ENCODE data around the gene MAT1A. TPM values are rescaled to one million over a fixed set of nuclear protein-coding genes. Genes with fewer than 3 reads are reported as not detected.
"Not testable (repeated sequence)": the region's sequence is repeated elsewhere in the genome, so short reads cannot be mapped to it uniquely, and the experiment has no call there.

Gene MAT1A
- total and polyA plus RNA-seq, 8 donors: 4.7 to 15.6 (median 8.9) TPM

DNA sequence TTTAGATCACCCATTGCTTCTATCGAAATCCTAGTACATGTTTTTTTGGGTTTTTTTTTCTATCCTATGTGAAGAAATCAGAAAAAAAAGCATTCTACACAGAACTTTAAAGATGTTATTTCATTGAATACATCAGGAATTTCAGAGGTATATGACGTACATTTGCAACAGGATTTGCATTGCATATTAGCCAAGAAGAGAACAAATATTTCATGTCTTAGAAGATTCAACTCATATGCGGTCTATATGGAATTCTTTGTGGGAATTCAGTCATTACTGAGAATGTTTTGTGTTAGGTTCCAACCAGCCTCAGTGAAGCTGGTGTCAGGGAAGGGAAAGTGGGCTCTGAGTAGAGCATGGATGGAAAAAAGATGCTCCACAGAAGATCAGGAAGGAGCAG is 45.1 kb downstream of the MAT1A start:
- H3K9me3 ChIP-seq; H3K27me3 ChIP-seq; intact Hi-C loops (cut with DNase I); ATAC-seq; H3K36me3 ChIP-seq; H3K27ac ChIP-seq; DNase-seq; FAIRE-seq; H3K4me1 ChIP-seq; H3K4me3 ChIP-seq: not testable (repeated sequence)
- 83 to 84% methylated on average over 3 of the region's 3 CpGs for WGBS, 2 donors

GRCh38 chr10:80242341-80242740 is 47.1 kb downstream of the MAT1A start:
- H3K27me3 ChIP-seq; ATAC-seq; H3K27ac ChIP-seq; FAIRE-seq; H3K4me1 ChIP-seq; DNase-seq; intact Hi-C loops (cut with DNase I); H3K9me3 ChIP-seq; H3K4me3 ChIP-seq; H3K36me3 ChIP-seq: not testable (repeated sequence)
- WGBS, 2 donors: 46% methylated on average over 2 of the region's 4 CpGs; no CpG with 5 or more reads in 1 of the 2 donors

DNA sequence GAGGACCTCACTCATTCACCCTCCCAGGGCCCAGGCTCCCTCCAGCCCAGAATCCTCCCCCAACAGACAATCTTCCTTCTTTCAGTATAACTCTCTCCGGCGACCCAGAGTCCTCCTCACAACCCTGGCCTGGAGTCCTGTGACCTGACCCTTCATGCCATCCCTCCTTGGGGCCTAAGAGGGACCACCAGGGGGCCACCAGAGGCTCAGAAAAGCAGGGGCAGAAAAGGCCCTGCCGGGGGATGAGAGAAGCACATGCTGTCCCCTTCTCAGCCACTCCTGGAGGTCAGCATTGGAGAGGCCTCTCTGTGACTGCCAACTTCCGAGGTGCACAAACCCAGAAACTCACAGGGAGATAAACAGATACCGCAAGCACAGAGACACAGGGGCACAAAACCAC is 53.0 kb downstream of the MAT1A start:
- intact Hi-C loops (cut with DNase I); H3K4me1 ChIP-seq; H3K9me3 ChIP-seq; DNase-seq; ATAC-seq; H3K27ac ChIP-seq; FAIRE-seq; H3K27me3 ChIP-seq; H3K4me3 ChIP-seq; H3K36me3 ChIP-seq: not testable (repeated sequence)
- 84% methylated on average over 5 of the region's 5 CpGs for whole genome bisulfite sequencing, 2 donors

GRCh38 chr10:80234331-80235235 is 54.9 kb downstream of the MAT1A start:
- H3K9me3 ChIP-seq; H3K4me3 ChIP-seq; intact Hi-C loops (cut with DNase I); ATAC-seq; FAIRE-seq; H3K27me3 ChIP-seq; H3K36me3 ChIP-seq; H3K4me1 ChIP-seq; H3K27ac ChIP-seq; DNase-seq: not testable (repeated sequence)
- 69 to 76% methylated on average over 11 of the region's 11 CpGs for WGBS, 2 donors

GRCh38 chr10:80233871-80234270 is 55.6 kb downstream of the MAT1A start:
- H3K27me3 ChIP-seq; H3K4me1 ChIP-seq; intact Hi-C loops (cut with DNase I); H3K9me3 ChIP-seq; H3K4me3 ChIP-seq; H3K27ac ChIP-seq; FAIRE-seq; ATAC-seq; H3K36me3 ChIP-seq; DNase-seq: not testable (repeated sequence)
- 69 to 70% methylated on average over 1 of the region's 1 CpG for WGBS, 2 donors

DNA sequence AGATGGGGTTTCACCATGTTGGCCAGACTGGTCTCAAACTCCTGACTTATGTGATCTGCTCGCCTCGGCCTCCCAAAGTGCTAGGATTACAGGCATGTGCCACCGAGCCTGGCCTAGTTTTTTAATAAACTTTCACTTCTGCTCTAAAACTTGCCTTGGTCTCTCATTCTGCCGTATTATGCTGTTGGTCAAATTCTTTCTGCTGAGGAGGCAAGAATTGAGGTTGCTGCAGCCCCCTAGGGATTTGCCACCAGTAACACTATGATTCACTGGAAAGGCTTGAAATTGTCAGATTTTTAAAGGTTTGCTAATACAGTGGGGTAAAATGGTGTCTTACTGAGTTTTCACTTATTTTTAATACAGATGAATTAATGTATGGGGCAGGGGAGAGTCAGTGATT is 62.7 kb downstream of the MAT1A start:
- H3K36me3 ChIP-seq; H3K9me3 ChIP-seq; FAIRE-seq; H3K4me3 ChIP-seq; H3K27ac ChIP-seq; H3K4me1 ChIP-seq; DNase-seq; intact Hi-C loops (cut with DNase I); H3K27me3 ChIP-seq: not testable (repeated sequence)
- ATAC-seq: peak in 1 of 4 donors; percentile 40
- 82 to 86% methylated on average over 4 of the region's 4 CpGs for WGBS, 2 donors

GRCh38 chr10:80223031-80223419 is 66.4 kb downstream of the MAT1A start:
- not testable (repeated sequence) for FAIRE-seq, H3K9me3 ChIP-seq, ATAC-seq, H3K27me3 ChIP-seq, DNase-seq, H3K4me3 ChIP-seq, H3K27ac ChIP-seq, H3K4me1 ChIP-seq, H3K36me3 ChIP-seq
- WGBS, 2 donors: 38 to 73% methylated on average over 1 to 2 of the region's 5 CpGs
- intact Hi-C loops (cut with DNase I): loop anchor here in 1 of 3 donors (5.0 kb wide), 1 partner anchor 81 kb away; no protein-coding TSS in a partner anchor

Other genes starting within 250 kb of the MAT1A start
- gene TMEM254, start 211.0 kb downstream of the MAT1A start, total RNA-seq: 10 to 100 TPM in 3 of 6 donors, 1 to 10 TPM in 3; 6.3 to 13.5 (median 10.3) TPM
- gene TMEM254, start 211.0 kb downstream of the MAT1A start, polyA plus RNA-seq: 1 to 10 TPM; 6.9 to 8.6 TPM
- 1 to 10 TPM in 4 of 6 donors, under 1 TPM in 2; 0.63 to 6.7 (median 2.8) TPM for gene PLAC9, start 156.9 kb downstream of the MAT1A start, total RNA-seq
- 10 to 100 TPM in 1 of 2 donors, 1 to 10 TPM in 1; 7.6 to 14.6 TPM for gene PLAC9, start 156.9 kb downstream of the MAT1A start, polyA plus RNA-seq
- gene ANXA11, start 84.1 kb downstream of the MAT1A start, total RNA-seq: 100 to 1,000 TPM in 2 of 6 donors, 10 to 100 TPM in 4; 74.0 to 140 (median 91.8) TPM
- gene ANXA11, start 84.1 kb downstream of the MAT1A start, polyA plus RNA-seq: 100 to 1,000 TPM; 128 to 193 TPM
- gene DYDC1, start 67.1 kb upstream of the MAT1A start, total RNA-seq: not detected
- gene DYDC1, start 67.1 kb upstream of the MAT1A start, polyA plus RNA-seq: not detected
- under 1 TPM in 2 of 6 donors, not detected in 4; 0.32 to 0.44 TPM for gene DYDC2, start 67.1 kb upstream of the MAT1A start, total RNA-seq
- gene DYDC2, start 67.1 kb upstream of the MAT1A start, polyA plus RNA-seq: under 1 TPM; 0.05 to 0.15 TPM
- gene PRXL2A, start 118.9 kb upstream of the MAT1A start, total RNA-seq: 10 to 100 TPM; 18.2 to 39.8 (median 26.8) TPM
- 10 to 100 TPM; 18.6 to 38.4 TPM for gene PRXL2A, start 118.9 kb upstream of the MAT1A start, polyA plus RNA-seq
- 10 to 100 TPM; 20.5 to 61.9 (median 26.2) TPM for gene TSPAN14, start 164.7 kb upstream of the MAT1A start, total RNA-seq
- gene TSPAN14, start 164.7 kb upstream of the MAT1A start, polyA plus RNA-seq: 10 to 100 TPM; 10.6 to 18.8 TPM
- gene SH2D4B, start 248.2 kb upstream of the MAT1A start, total RNA-seq: not detected
- under 1 TPM in 1 of 2 donors, not detected in 1; 0.02 TPM for gene SH2D4B, start 248.2 kb upstream of the MAT1A start, polyA plus RNA-seq